SH-SY5Y (cell line): ENCODE data around the gene C16orf89.

Experiments
- GATA2 ChIP-seq: IDR thresholded peaks from 2 replicates; pipeline ENCODE4 v1.6.1; 2011; ENCODE audit warnings: mild to moderate bottlenecking, low read depth, low read length
- GATA3 ChIP-seq: IDR thresholded peaks from 2 replicates; pipeline ENCODE4 v1.6.1; 2011; ENCODE audit warnings: low read depth, mild to moderate bottlenecking, low read length, moderate library complexity

DNA sequence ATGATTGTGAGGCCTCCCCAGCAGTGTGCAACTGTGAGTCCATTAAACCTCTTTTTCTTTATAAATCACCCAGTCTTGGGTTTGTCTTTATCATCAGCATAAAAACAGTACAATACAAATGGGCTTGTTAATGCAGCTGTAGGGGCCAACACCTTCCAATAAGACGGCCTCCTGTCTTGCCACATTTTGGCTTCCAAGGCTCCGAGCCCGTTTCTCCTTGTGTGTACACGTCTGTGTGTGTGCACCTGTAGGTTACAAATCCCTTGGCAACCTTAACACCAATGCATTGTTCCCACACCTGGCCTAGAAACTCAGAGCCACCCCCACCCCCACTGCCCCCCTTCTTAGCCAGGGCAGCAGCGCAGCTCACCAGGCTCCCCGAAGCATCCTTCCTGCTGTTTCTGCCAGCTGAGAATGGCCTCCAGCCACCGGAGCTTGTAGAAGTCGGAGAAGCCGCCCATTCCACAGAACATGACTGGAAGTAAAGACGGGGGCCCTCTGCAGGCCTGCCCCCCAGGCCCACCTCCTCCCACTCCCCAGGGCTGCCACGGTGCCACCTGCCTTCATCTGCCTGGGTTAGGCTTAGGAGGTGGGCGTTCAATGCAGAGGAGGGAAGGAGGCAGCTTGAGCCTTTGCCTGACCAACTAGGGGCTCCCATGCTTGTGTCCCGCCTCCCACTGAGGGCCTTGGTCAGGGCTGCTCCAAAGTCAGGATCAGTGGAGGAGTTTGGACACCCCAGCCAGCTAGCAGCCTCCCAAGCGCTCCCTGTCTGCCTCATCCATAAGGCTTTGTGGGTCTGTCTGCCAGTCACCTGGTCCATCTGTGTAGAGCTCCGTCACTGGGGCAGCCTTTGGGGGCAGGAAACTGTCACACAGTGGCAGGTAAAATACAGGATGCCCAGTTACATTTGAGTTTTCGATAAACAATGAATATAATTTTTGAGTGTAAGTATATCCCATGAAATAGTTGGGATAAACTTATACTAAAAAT, 10.6 kb downstream of the C16orf89 start:
- TF ChIP-seq GATA2 (no peak), GATA3 (no peak)
